GM12878 (cell line): ENCODE results near the gene ADCK1. TPM values are rescaled to one million over a fixed set of nuclear protein-coding genes. Genes with fewer than 3 reads are reported as not detected.

Source experiments
- ATAC-seq: fragments of 200-7000 bp; cut with Tn5 transposase; 3 replicates; pipeline ENCODE4 v1.9.1; 2020; ENCODE audit warnings: mild to moderate bottlenecking, moderate library complexity
- BruUV-seq: library from RNA; stranded (reverse); fragments of 400-500 nt; replicated peaks from 2 replicates; lab custom pipeline; 2021; lab: Mats Ljungman, UMichigan
- CTCF ChIA-PET: fragments of 300-600 bp; sonication (Branson Sonifier 250); formaldehyde crosslinking; extraction: SDS; loops from one replicate; lab custom pipeline; 2021; ENCODE audit warnings: inconsistent platforms; lab: Yijun Ruan, JAX
- POLR2A ChIA-PET: fragments of 350-600 bp; formaldehyde crosslinking; extraction: SDS; loops from one replicate; lab custom pipeline; 2021; ENCODE audit warnings: inconsistent platforms; lab: Charles Lee
- RAD21 ChIA-PET: fragments of 300-600 bp; sonication (Branson Sonifier 250); formaldehyde crosslinking; loops from one replicate; lab custom pipeline; 2023; ENCODE audit warnings: antibody characterized with exemption; ENCODE audit not compliant: unreplicated experiment; lab: Charles Lee
- SMC1A ChIA-PET: fragments of 300-600 bp; sonication (Branson Sonifier 250); formaldehyde crosslinking; loops from one replicate; lab custom pipeline; 2023; ENCODE audit not compliant: unreplicated experiment, uncharacterized antibody; lab: Charles Lee
- DNase-seq: peaks from one replicate; pipeline ENCODE4 v3.0.0-alpha.2; 2011; ENCODE audit warnings: low read depth, low spot score
- FAIRE-seq: peaks from 3 replicates; lab custom pipeline; 2011; peaks lifted over from hg19 to GRCh38; lab: Jason Lieb, UNC
- H2AFZ ChIP-seq: 2 replicates; pipeline ENCODE4 v1.6.0; 2011; ENCODE audit warnings: low read depth, low read length, control low read depth; ENCODE audit not compliant: control insufficient read depth
- H3K27ac ChIP-seq: 2 replicates; pipeline ENCODE4 v1.5.1; 2011; ENCODE audit warnings: control low read depth; ENCODE audit not compliant: control insufficient read depth, insufficient read depth
- H3K27me3 ChIP-seq, 2 experiments: replicated peaks in 1 of 2; 2 replicates each; pipeline versions ENCODE4 v1.6.0 to v1.6.1; 2011; ENCODE audit warnings: low read length in 1 of 2; ENCODE audit not compliant: control insufficient read depth in 2 of 2, insufficient read depth in 2 of 2
- H3K36me3 ChIP-seq, 2 experiments: 2 replicates each; pipeline ENCODE4 v1.5.1; 2011; ENCODE audit warnings: low read length in 1 of 2; ENCODE audit not compliant: control insufficient read depth in 2 of 2, insufficient read depth in 2 of 2
- H3K4me1 ChIP-seq: 2 replicates; pipeline ENCODE4 v1.6.1; 2011; ENCODE audit warnings: mild to moderate bottlenecking, low read length, moderate library complexity, mixed read lengths; ENCODE audit not compliant: control insufficient read depth, insufficient read depth
- H3K4me2 ChIP-seq: 2 replicates; pipeline ENCODE4 v1.6.0; 2011; ENCODE audit warnings: control low read depth; ENCODE audit not compliant: control insufficient read depth, insufficient read depth
- H3K4me3 ChIP-seq: fragments of 200-600 bp; sonication (generic); 2 replicates; pipeline ENCODE4 v1.5.1; 2016
- H3K79me2 ChIP-seq: 2 replicates; pipeline ENCODE4 v1.6.0; 2011; ENCODE audit warnings: low read length; ENCODE audit not compliant: control insufficient read depth, insufficient read depth
- H3K9ac ChIP-seq: 2 replicates; pipeline ENCODE4 v1.8.0; 2011; ENCODE audit warnings: low read length, control low read depth, mixed read lengths; ENCODE audit not compliant: control insufficient read depth, insufficient read depth
- H3K9me3 ChIP-seq: replicated peaks from 3 replicates; pipeline ENCODE4 v1.5.1; 2011; ENCODE audit warnings: mild to moderate bottlenecking, low read length; ENCODE audit not compliant: control insufficient read depth, insufficient read depth
- H4K20me1 ChIP-seq: 2 replicates; pipeline ENCODE4 v1.6.0; 2011; ENCODE audit not compliant: control insufficient read depth, insufficient read depth
- BRCA1 ChIP-seq: IDR thresholded peaks from 2 replicates; pipeline ENCODE4 v1.6.1; 2011; ENCODE audit warnings: low read depth, low read length, improper control_type of control experiment
- SIX5 ChIP-seq: IDR thresholded peaks from 2 replicates; pipeline ENCODE4 v1.6.1; 2011; ENCODE audit warnings: mild to moderate bottlenecking, low read depth, low read length, moderate library complexity; ENCODE audit not compliant: severe bottlenecking
- STAT1 ChIP-seq: fragments of 450-650 bp; conservative IDR thresholded peaks from 2 replicates; pipeline ENCODE4 v1.6.1; 2014; ENCODE audit warnings: antibody characterized with exemption, mild to moderate bottlenecking
- STAT3 ChIP-seq: IDR thresholded peaks from 2 replicates; pipeline ENCODE4 v1.6.1; 2011; ENCODE audit warnings: low read depth, low read length, improper control_type of control experiment
- TCF12 ChIP-seq: IDR thresholded peaks from 2 replicates; pipeline ENCODE4 v1.6.1; 2011; ENCODE audit warnings: low read depth, mild to moderate bottlenecking, low read length
- WGBS: methylation state at CpG from one replicate; pipeline ENCODE4 v1.1.6; 2016; ENCODE audit warnings: low lambda C conversion rate; ENCODE audit not compliant: insufficient replicate concordance, insufficient coverage; ENCODE audit errors: missing lambda C conversion rate; 5-methylcytosine and 5-hydroxymethylcytosine counted together
- in situ Hi-C: fragments of 300-500 bp; cut with MboI; formaldehyde crosslinking; loops from 9 replicates; pipeline ENCODE4 v1.14.3; 2018; ENCODE audit warnings: mixed read lengths
- intact Hi-C: fragments of 100-400 bp; cut with micrococcal nuclease; formaldehyde crosslinking; loops from one replicate; pipeline ENCODE4 v1.14.2; 2022; ENCODE audit not compliant: unreplicated experiment
- polyA plus RNA-seq, 11 experiments: library from polyadenylated mRNA; depleted of rRNA in 4 of 11; unstranded in 6 of 11; stranded (reverse) in 5 of 11; fragments of >200 nt; fragmentation: Nextera tagmentation in 4 of 11; fragmentation: Illumina TruSeq in 1 of 11; extraction: Ambion mirVana in 4 of 11; extraction: Trizol in 1 of 11; gene quantifications; 1 replicate in 1 of 11; 2 replicates in 10 of 11; pipeline versions ENCODE4 v1.2.1 to v1.2.3, GENCODE V29; 2011 to 2016; ENCODE audit warnings: inconsistent platforms in 2 of 11, missing spikeins in 2 of 11, low read depth in 1 of 11
- total RNA-seq, 4 experiments: library from RNA; depleted of rRNA in 3 of 4; stranded (reverse); fragments of >200 nt in 3 of 4; fragmentation: Illumina TruSeq in 1 of 4; extraction: Trizol in 1 of 4; gene quantifications; 2 replicates each; pipeline versions ENCODE4 v1.2.1 to v1.2.3, GENCODE V29; 2013 to 2021
- TF ChIP-seq, protein P1 (sequence below): IDR thresholded peaks from 2 replicates; pipeline ENCODE4 v1.6.1; 2011; ENCODE audit warnings: low read depth, low read length, improper control_type of control experiment, borderline replicate concordance
- TF ChIP-seq, protein P2 (sequence below), 3 experiments: IDR thresholded peaks in 2 of 3; conservative IDR thresholded peaks in 1 of 3; 2 replicates each; pipeline ENCODE4 v1.5.1; 2011; ENCODE audit warnings: low read depth in 3 of 3, low read length in 3 of 3, mild to moderate bottlenecking in 3 of 3, control low read depth in 2 of 3, moderate library complexity in 2 of 3, inconsistent platforms in 1 of 3, mixed read lengths in 1 of 3; ENCODE audit not compliant: control insufficient read depth in 2 of 3, insufficient read depth in 1 of 3; ENCODE audit errors: extremely low read depth in 1 of 3

Gene ADCK1
- total and polyA plus RNA-seq, 10 of the 15 experiments (the other 5 are each of a cell fraction or from before 2014, with no cell fraction given): 3.3 to 8.5 (median 5.1) TPM

DNA sequence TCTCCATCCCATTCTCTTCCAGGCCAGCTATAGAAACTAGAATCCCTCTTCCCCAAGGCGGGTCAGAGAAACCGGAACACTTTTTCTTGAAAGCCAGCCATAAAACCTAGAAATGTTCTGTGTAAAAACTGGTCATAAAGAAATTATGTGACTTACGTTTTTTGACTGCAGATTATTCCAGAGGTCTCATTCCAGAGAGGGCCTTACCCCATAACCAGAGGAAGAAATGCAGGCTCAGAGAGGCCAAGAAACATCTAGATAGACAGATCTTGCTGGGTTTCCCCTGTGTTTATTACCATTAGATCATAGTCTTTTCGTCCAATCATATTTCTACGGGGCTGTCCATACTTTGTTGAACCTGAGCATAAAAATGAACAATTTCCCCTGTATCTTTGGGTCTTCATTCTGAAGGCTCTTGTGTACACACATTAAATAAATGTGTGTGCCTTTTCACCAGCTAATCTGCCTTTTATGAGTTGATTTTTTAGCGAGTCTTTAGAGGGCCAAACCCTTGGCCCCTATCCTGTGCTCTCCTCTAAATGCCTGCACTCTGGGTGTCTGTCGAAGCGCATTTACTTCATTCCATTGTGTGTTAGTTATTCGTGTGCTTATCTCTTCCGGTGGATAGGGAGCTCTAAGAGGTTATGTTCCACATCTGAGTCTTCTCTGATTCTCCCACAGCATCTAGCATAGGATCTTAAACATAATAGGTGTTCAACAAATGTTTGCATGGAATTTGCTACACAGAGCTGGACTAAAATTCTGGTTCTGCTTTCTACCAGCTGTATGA is 163.0 kb downstream of the ADCK1 start:
- Histone ChIP-seq H3K9ac (no peak overlapping the region), H3K9me3 (no peaks in the 10 kb centered on the region), H3K36me3 (no peaks in the 10 kb centered on the region), H4K20me1 (no peaks in the 10 kb centered on the region), H3K4me1 (0 out of 2 replicates have a peak, but pooled peaks cover 6% of the 10 kb centered on the region), H2AFZ (no peak overlapping the region), H3K4me2 (no peak overlapping the region), H3K27me3 (no peaks in the 10 kb centered on the region; a peak in 1 of 4 replicates), H3K4me3 (no peak overlapping the region), H3K79me2 (no peaks in the 10 kb centered on the region), H3K27ac (no peak overlapping the region)
- ChIA-PET CTCF (no interaction called here), SMC1A (no interaction called here), RAD21 (no interaction called here), POLR2A (no interaction called here)
- DNase-seq: no peak
- BruUV-seq: no TSS peak
- intact Hi-C loops: no loop called here
- no peak for FAIRE-seq
- WGBS: 61% methylated on average over 10 of the region's 10 CpGs
- TF ChIP-seq, protein P1, sequence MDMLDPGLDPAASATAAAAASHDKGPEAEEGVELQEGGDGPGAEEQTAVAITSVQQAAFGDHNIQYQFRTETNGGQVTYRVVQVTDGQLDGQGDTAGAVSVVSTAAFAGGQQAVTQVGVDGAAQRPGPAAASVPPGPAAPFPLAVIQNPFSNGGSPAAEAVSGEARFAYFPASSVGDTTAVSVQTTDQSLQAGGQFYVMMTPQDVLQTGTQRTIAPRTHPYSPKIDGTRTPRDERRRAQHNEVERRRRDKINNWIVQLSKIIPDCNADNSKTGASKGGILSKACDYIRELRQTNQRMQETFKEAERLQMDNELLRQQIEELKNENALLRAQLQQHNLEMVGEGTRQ: no peak
- TF ChIP-seq STAT3 (no peak), TCF12 (no peak), SIX5 (no peak), BRCA1 (no peak), STAT1 (no peak)
- TF ChIP-seq, protein P2, sequence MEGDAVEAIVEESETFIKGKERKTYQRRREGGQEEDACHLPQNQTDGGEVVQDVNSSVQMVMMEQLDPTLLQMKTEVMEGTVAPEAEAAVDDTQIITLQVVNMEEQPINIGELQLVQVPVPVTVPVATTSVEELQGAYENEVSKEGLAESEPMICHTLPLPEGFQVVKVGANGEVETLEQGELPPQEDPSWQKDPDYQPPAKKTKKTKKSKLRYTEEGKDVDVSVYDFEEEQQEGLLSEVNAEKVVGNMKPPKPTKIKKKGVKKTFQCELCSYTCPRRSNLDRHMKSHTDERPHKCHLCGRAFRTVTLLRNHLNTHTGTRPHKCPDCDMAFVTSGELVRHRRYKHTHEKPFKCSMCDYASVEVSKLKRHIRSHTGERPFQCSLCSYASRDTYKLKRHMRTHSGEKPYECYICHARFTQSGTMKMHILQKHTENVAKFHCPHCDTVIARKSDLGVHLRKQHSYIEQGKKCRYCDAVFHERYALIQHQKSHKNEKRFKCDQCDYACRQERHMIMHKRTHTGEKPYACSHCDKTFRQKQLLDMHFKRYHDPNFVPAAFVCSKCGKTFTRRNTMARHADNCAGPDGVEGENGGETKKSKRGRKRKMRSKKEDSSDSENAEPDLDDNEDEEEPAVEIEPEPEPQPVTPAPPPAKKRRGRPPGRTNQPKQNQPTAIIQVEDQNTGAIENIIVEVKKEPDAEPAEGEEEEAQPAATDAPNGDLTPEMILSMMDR (IDR thresholded peaks at IDR 0.05 in 2 of 3, conservative IDR thresholded peaks at IDR 0.05 in 1 of 3; ENCODE audit: control insufficient read depth in 2 of 3, extremely low read depth in 1 of 3, insufficient read depth in 1 of 3, low read depth in 3 of 3, low read length in 3 of 3): no peak
- ATAC-seq: no peak
- in situ Hi-C loops: no loop called here
